CD4-positive, alpha-beta T cell treated with Interferon gamma for 1 hour (primary cell): Measurements from ENCODE around the gene TGM6.
A peak's percentile ranks its signal among the peaks of the same experiment; 100 is the strongest.

ENCODE experiments used
- DNase-seq: peaks from one replicate; pipeline ENCODE4 v3.0.0-alpha.2; 2020

Gene TGM6

GRCh38 chr20:2459981-2460751 lies 79.5 kb downstream of the TGM6 start:
- DNase-seq: no peak

GRCh38 chr20:2460752-2461424 lies 80.2 kb downstream of the TGM6 start:
- no peak for DNase-seq

- DNase-seq: no peak
These were observed 81.8 kb downstream of the TGM6 start for GRCh38 chr20:2462484-2462883.

- no peak for DNase-seq
These were observed 83.1 kb downstream of the TGM6 start for GRCh38 chr20:2463616-2464365.

- DNase-seq: no peak
These were observed 84.4 kb downstream of the TGM6 start for GRCh38 chr20:2465100-2465499.

- no peak for DNase-seq
These were observed 86.7 kb downstream of the TGM6 start for GRCh38 chr20:2467412-2467811.

- DNase-seq: no peak
These were observed 88.1 kb downstream of the TGM6 start for GRCh38 chr20:2468581-2469407.

- DNase-seq: peak; percentile 73
These were observed 89.3 kb downstream of the TGM6 start for GRCh38 chr20:2469991-2470422.

- DNase-seq: peak; percentile 97
These were observed 89.9 kb downstream of the TGM6 start, which contains the start of gene SNRPB for GRCh38 chr20:2470423-2471193. SNRPB (minus strand) TSS chr20:2470789; CDS start chr20:2470690, 99 bp downstream.

GRCh38 chr20:2473516-2473915 lies 92.8 kb downstream of the TGM6 start:
- no peak for DNase-seq

GRCh38 chr20:2475850-2476741 lies 95.4 kb downstream of the TGM6 start:
- no peak for DNase-seq

GRCh38 chr20:2476742-2477615 lies 96.3 kb downstream of the TGM6 start:
- no peak for DNase-seq

- DNase-seq: no peak
These were observed 99.7 kb downstream of the TGM6 start for GRCh38 chr20:2480381-2480780.
